BLaER1 (cell line): Measurements from ENCODE around the gene PYGO2.

Source experiments
- H3K27ac ChIP-seq: shearing (Covaris generic); formaldehyde crosslinking; 2 replicates; pipeline ENCODE4 v1.8.1; 2022
- H3K27me3 ChIP-seq: shearing (Covaris generic); formaldehyde crosslinking; 2 replicates; pipeline ENCODE4 v1.8.1; 2022
- H3K36me3 ChIP-seq: shearing (Covaris generic); formaldehyde crosslinking; 2 replicates; pipeline ENCODE4 v1.8.1; 2022
- H3K4me1 ChIP-seq: shearing (Covaris generic); formaldehyde crosslinking; 2 replicates; pipeline ENCODE4 v1.8.1; 2022
- H3K4me2 ChIP-seq: shearing (Covaris generic); formaldehyde crosslinking; 2 replicates; pipeline ENCODE4 v1.8.1; 2022
- H3K4me3 ChIP-seq: shearing (Covaris generic); formaldehyde crosslinking; 2 replicates; pipeline ENCODE4 v1.8.1; 2022
- H3K9ac ChIP-seq: shearing (Covaris generic); formaldehyde crosslinking; 2 replicates; pipeline ENCODE4 v1.8.1; 2022
- H3K9me3 ChIP-seq: shearing (Covaris generic); formaldehyde crosslinking; 2 replicates; pipeline ENCODE4 v1.8.1; 2022
- H4K20me1 ChIP-seq: shearing (Covaris generic); formaldehyde crosslinking; 2 replicates; pipeline ENCODE4 v1.8.1; 2022
- Cebpa-rat ChIP-seq: shearing (Covaris generic); IDR thresholded peaks from 2 replicates; pipeline ENCODE4 v1.8.1; 2022

Gene PYGO2

GRCh38 chr1:154964359-154964758 is 2.8 kb upstream of the PYGO2 start:
- H3K27ac ChIP-seq, result no peak overlapping the region
- TF ChIP-seq Cebpa-rat, result no peak
- no peaks in the 10 kb centered on the region for H3K9me3 ChIP-seq
- peaks cover 59% of the 10 kb centered on the region for H3K4me1 ChIP-seq
- peak overlapping the region; percentile 40; the same call in 1 of the 2 replicates for H3K9ac ChIP-seq
- peak overlapping the region; percentile 92 for H3K4me2 ChIP-seq
- peaks cover 18% of the 10 kb centered on the region; the same call in 1 of the 2 replicates for H4K20me1 ChIP-seq
- H3K36me3 ChIP-seq, result peaks cover 70% of the 10 kb centered on the region
- H3K4me3 ChIP-seq, result no peak overlapping the region
- no peaks in the 10 kb centered on the region for H3K27me3 ChIP-seq

- Histone ChIP-seq H3K4me2 (peak overlapping the region; percentile 92), H3K4me1 (peaks cover 59% of the 10 kb centered on the region), H3K36me3 (peaks cover 70% of the 10 kb centered on the region), H3K4me3 (no peak overlapping the region), H3K27ac (peak overlapping the region; percentile 4; the same call in 1 of the 2 replicates), H3K27me3 (no peaks in the 10 kb centered on the region), H3K9me3 (no peaks in the 10 kb centered on the region), H4K20me1 (peaks cover 11% of the 10 kb centered on the region; the same call in 1 of the 2 replicates), H3K9ac (peak overlapping the region; percentile 40)
- no peak for TF ChIP-seq Cebpa-rat
Observed at GRCh38 chr1:154963643-154964042, 2.1 kb upstream of the PYGO2 start.

- Histone ChIP-seq H3K4me2 (peak overlapping the region; percentile 92), H3K9me3 (no peaks in the 10 kb centered on the region), H3K27ac (peak overlapping the region; percentile 98), H3K4me1 (peaks cover 58% of the 10 kb centered on the region), H3K27me3 (no peaks in the 10 kb centered on the region), H3K4me3 (peak overlapping the region; percentile 86), H3K9ac (peak overlapping the region; percentile 97), H3K36me3 (peaks cover 70% of the 10 kb centered on the region), H4K20me1 (peaks cover 9% of the 10 kb centered on the region; the same call in 1 of the 2 replicates)
- TF ChIP-seq Cebpa-rat, result no peak
Observed at GRCh38 chr1:154962795-154963330, 1.3 kb upstream of the PYGO2 start.

- H3K27ac ChIP-seq, result peak overlapping the region; percentile 98
- no peak for TF ChIP-seq Cebpa-rat
- H3K4me3 ChIP-seq, result peak overlapping the region; percentile 86
- H4K20me1 ChIP-seq, result peaks cover 9% of the 10 kb centered on the region; the same call in 1 of the 2 replicates
- H3K36me3 ChIP-seq, result peaks cover 69% of the 10 kb centered on the region
- peak overlapping the region; percentile 92 for H3K4me2 ChIP-seq
- peaks cover 58% of the 10 kb centered on the region for H3K4me1 ChIP-seq
- H3K27me3 ChIP-seq, result no peaks in the 10 kb centered on the region
- H3K9ac ChIP-seq, result peak overlapping the region; percentile 97
- no peaks in the 10 kb centered on the region for H3K9me3 ChIP-seq
Observed at GRCh38 chr1:154962156-154962749, 671 bp upstream of the PYGO2 start.

GRCh38 chr1:154960446-154961136 is 991 bp downstream of the PYGO2 start:
- peaks cover 9% of the 10 kb centered on the region; the same call in 1 of the 2 replicates for H4K20me1 ChIP-seq
- H3K27ac ChIP-seq, result peak overlapping the region; percentile 98
- peaks cover 53% of the 10 kb centered on the region for H3K36me3 ChIP-seq
- no peaks in the 10 kb centered on the region for H3K27me3 ChIP-seq
- peak overlapping the region; percentile 92 for H3K4me2 ChIP-seq
- no peaks in the 10 kb centered on the region for H3K9me3 ChIP-seq
- no peak for TF ChIP-seq Cebpa-rat
- H3K9ac ChIP-seq, result peak overlapping the region; percentile 97
- peaks cover 69% of the 10 kb centered on the region for H3K4me1 ChIP-seq
- peak overlapping the region; percentile 86 for H3K4me3 ChIP-seq

GRCh38 chr1:154959426-154959780 is 2.2 kb downstream of the PYGO2 start:
- Histone ChIP-seq H3K27ac (0 out of 2 replicates have a peak overlapping the region, but pooled peaks have one; percentile 32), H3K9ac (no peak overlapping the region), H3K4me1 (peaks cover 73% of the 10 kb centered on the region), H3K36me3 (peaks cover 41% of the 10 kb centered on the region), H3K4me3 (no peak overlapping the region), H3K4me2 (peak overlapping the region; percentile 39), H4K20me1 (peaks cover 16% of the 10 kb centered on the region; the same call in 1 of the 2 replicates), H3K9me3 (no peaks in the 10 kb centered on the region), H3K27me3 (no peaks in the 10 kb centered on the region)
- no peak for TF ChIP-seq Cebpa-rat

- Histone ChIP-seq H3K4me1 (peaks cover 73% of the 10 kb centered on the region), H3K9ac (no peak overlapping the region), H4K20me1 (peaks cover 21% of the 10 kb centered on the region), H3K27ac (peak overlapping the region; percentile 32; the same call in 1 of the 2 replicates), H3K27me3 (no peaks in the 10 kb centered on the region), H3K4me3 (no peak overlapping the region), H3K9me3 (no peaks in the 10 kb centered on the region), H3K36me3 (peaks cover 35% of the 10 kb centered on the region), H3K4me2 (peak overlapping the region; percentile 3; the same call in 1 of the 2 replicates)
- no peak for TF ChIP-seq Cebpa-rat
Observed at GRCh38 chr1:154958681-154959425, 2.7 kb downstream of the PYGO2 start.

- Histone ChIP-seq H3K27ac (peak overlapping the region; percentile 32; the same call in 1 of the 2 replicates), H3K9me3 (no peaks in the 10 kb centered on the region), H3K4me2 (no peak overlapping the region), H3K27me3 (no peaks in the 10 kb centered on the region), H3K9ac (no peak overlapping the region), H3K4me1 (peaks cover 73% of the 10 kb centered on the region), H3K36me3 (peaks cover 27% of the 10 kb centered on the region), H3K4me3 (no peak overlapping the region), H4K20me1 (peaks cover 29% of the 10 kb centered on the region)
- no peak for TF ChIP-seq Cebpa-rat
Observed at GRCh38 chr1:154958036-154958435, 3.5 kb downstream of the PYGO2 start.

- Histone ChIP-seq H3K4me3 (no peak overlapping the region), H3K36me3 (peaks cover 25% of the 10 kb centered on the region), H4K20me1 (peaks cover 38% of the 10 kb centered on the region), H3K9ac (no peak overlapping the region; the same call in 1 of the 2 replicates), H3K27ac (peak overlapping the region; percentile 92; the same call in 1 of the 2 replicates), H3K4me2 (peak overlapping the region; percentile 99; the same call in 1 of the 2 replicates), H3K9me3 (no peaks in the 10 kb centered on the region), H3K4me1 (peaks cover 75% of the 10 kb centered on the region), H3K27me3 (no peaks in the 10 kb centered on the region)
- TF ChIP-seq Cebpa-rat, result no peak
Observed at GRCh38 chr1:154957091-154957657, 4.4 kb downstream of the PYGO2 start.
